ENCODE measurements around the gene SARM1. TPM values are rescaled to one million over a fixed set of nuclear protein-coding genes. Genes with fewer than 3 reads are reported as not detected.

Gene SARM1
- total and polyA plus RNA-seq, 9 of the 15 experiments (the other 6 are each of a cell fraction or from before 2014, with no cell fraction given) = 0.04 to 0.55 (median 0.11) TPM; not detected in 2

GRCh38 chr17:28357061-28357900, 14.2 kb upstream of the SARM1 start, which contains the start of gene POLDIP2 (continued):
- TF ChIP-seq, protein P1, sequence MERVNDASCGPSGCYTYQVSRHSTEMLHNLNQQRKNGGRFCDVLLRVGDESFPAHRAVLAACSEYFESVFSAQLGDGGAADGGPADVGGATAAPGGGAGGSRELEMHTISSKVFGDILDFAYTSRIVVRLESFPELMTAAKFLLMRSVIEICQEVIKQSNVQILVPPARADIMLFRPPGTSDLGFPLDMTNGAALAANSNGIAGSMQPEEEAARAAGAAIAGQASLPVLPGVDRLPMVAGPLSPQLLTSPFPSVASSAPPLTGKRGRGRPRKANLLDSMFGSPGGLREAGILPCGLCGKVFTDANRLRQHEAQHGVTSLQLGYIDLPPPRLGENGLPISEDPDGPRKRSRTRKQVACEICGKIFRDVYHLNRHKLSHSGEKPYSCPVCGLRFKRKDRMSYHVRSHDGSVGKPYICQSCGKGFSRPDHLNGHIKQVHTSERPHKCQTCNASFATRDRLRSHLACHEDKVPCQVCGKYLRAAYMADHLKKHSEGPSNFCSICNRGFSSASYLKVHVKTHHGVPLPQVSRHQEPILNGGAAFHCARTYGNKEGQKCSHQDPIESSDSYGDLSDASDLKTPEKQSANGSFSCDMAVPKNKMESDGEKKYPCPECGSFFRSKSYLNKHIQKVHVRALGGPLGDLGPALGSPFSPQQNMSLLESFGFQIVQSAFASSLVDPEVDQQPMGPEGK (CRISPR knock-in tag; IDR thresholded peaks at IDR 0.05; ENCODE audit: borderline replicate concordance) = no peak
- TF ChIP-seq HNRNPLL (IDR thresholded peaks at IDR 0.05; ENCODE audit: low read depth, low read length, poor library complexity, severe bottlenecking) (no peak), ZNF121 (CRISPR knock-in tag; conservative IDR thresholded peaks at IDR 0.05) (no peak), RAD21 (CRISPR knock-in tag; conservative IDR thresholded peaks at IDR 0.05 in 1 of 2, IDR thresholded peaks at IDR 0.05 in 1 of 2) (no peak), ZNF384 (IDR thresholded peaks at IDR 0.05; ENCODE audit: low read depth, low read length) (no peak), C11orf30 (IDR thresholded peaks at IDR 0.05; ENCODE audit: low read depth) (peak; percentile 100), ZNF79 (CRISPR knock-in tag; IDR thresholded peaks at IDR 0.05; ENCODE audit: low read depth) (no peak), ZNF134 (CRISPR knock-in tag; conservative IDR thresholded peaks at IDR 0.05) (no peak), ZZZ3 (IDR thresholded peaks at IDR 0.05) (no peak), CREBBP (IDR thresholded peaks at IDR 0.05; ENCODE audit: low read depth, low read length) (no peak), ILK (tag; IDR thresholded peaks at IDR 0.05; ENCODE audit: borderline replicate concordance, low read depth) (no peak), SLC30A9 (CRISPR knock-in tag; IDR thresholded peaks at IDR 0.05) (no peak), ZNF511 (CRISPR knock-in tag; IDR thresholded peaks at IDR 0.05) (0 out of 2 replicates have a peak, but pooled peaks have one; percentile 23), KLF10 (CRISPR knock-in tag; IDR thresholded peaks at IDR 0.05) (no peak), ZBTB9 (CRISPR knock-in tag; IDR thresholded peaks at IDR 0.05) (no peak), BHLHE40 (IDR thresholded peaks at IDR 0.05; ENCODE audit: low read length) (peak; percentile 70), CXXC5 (CRISPR knock-in tag; IDR thresholded peaks at IDR 0.05) (peak; percentile 93), ETS2 (tag; IDR thresholded peaks at IDR 0.05; ENCODE audit: borderline replicate concordance, poor library complexity, severe bottlenecking) (peak; percentile 71)
- TF ChIP-seq, protein P2, sequence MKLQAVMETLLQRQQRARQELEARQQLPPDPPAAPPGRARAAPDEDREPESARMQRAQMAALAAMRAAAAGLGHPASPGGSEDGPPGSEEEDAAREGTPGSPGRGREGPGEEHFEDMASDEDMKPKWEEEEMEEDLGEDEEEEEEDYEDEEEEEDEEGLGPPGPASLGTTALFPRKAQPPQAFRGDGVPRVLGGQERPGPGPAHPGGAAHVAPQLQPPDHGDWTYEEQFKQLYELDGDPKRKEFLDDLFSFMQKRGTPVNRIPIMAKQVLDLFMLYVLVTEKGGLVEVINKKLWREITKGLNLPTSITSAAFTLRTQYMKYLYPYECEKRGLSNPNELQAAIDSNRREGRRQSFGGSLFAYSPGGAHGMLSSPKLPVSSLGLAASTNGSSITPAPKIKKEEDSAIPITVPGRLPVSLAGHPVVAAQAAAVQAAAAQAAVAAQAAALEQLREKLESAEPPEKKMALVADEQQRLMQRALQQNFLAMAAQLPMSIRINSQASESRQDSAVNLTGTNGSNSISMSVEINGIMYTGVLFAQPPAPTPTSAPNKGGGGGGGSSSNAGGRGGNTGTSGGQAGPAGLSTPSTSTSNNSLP (IDR thresholded peaks at IDR 0.05; ENCODE audit: borderline replicate concordance, low read depth, low read length) = no peak
- TF ChIP-seq, protein P3, sequence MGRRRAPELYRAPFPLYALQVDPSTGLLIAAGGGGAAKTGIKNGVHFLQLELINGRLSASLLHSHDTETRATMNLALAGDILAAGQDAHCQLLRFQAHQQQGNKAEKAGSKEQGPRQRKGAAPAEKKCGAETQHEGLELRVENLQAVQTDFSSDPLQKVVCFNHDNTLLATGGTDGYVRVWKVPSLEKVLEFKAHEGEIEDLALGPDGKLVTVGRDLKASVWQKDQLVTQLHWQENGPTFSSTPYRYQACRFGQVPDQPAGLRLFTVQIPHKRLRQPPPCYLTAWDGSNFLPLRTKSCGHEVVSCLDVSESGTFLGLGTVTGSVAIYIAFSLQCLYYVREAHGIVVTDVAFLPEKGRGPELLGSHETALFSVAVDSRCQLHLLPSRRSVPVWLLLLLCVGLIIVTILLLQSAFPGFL (CRISPR knock-in tag; IDR thresholded peaks at IDR 0.05) = peak; percentile 77; the same call in 1 of the 2 replicates

All from K562 (cell line).